Endothelial cell (in vitro differentiated cells): ENCODE data around the gene ADAM30. TPM values are rescaled to one million over a fixed set of nuclear protein-coding genes. Genes with fewer than 3 reads are reported as not detected.

Experiments
- DNase-seq: peaks from one replicate; pipeline ENCODE4 v3.0.0; 2021; ENCODE audit warnings: low spot score
- H3K27ac Mint-ChIP-seq: one replicate; pipeline ENCODE4 v1.8.0; 2021; ENCODE audit warnings: mixed read lengths, inconsistent platforms; ENCODE audit not compliant: unreplicated experiment
- H3K27me3 Mint-ChIP-seq: one replicate; pipeline ENCODE4 v1.8.0; 2021; ENCODE audit warnings: mild to moderate bottlenecking, moderate library complexity, mixed read lengths, inconsistent platforms; ENCODE audit not compliant: unreplicated experiment
- H3K36me3 Mint-ChIP-seq: one replicate; pipeline ENCODE4 v1.8.0; 2021; ENCODE audit warnings: mild to moderate bottlenecking, low read depth, mixed read lengths, inconsistent platforms; ENCODE audit not compliant: unreplicated experiment
- H3K4me1 Mint-ChIP-seq: one replicate; pipeline ENCODE4 v1.8.0; 2021; ENCODE audit warnings: mild to moderate bottlenecking, mixed read lengths, inconsistent platforms; ENCODE audit not compliant: unreplicated experiment
- H3K4me3 Mint-ChIP-seq: one replicate; pipeline ENCODE4 v1.8.0; 2021; ENCODE audit warnings: mild to moderate bottlenecking, mixed read lengths, inconsistent platforms; ENCODE audit not compliant: unreplicated experiment
- H3K9me3 Mint-ChIP-seq: one replicate; pipeline ENCODE4 v1.8.0; 2021; ENCODE audit warnings: mixed read lengths, inconsistent platforms; ENCODE audit not compliant: unreplicated experiment
- CTCF ChIP-seq: fragments of 200-600 bp; sonication (generic); IDR thresholded peaks from one replicate; pipeline ENCODE4 v1.5.0; 2021; ENCODE audit warnings: antibody characterized with exemption; ENCODE audit not compliant: unreplicated experiment
- long read RNA-seq: library from polyadenylated mRNA; unstranded; transcript quantifications from one replicate; pipeline ENCODE4 v2.0.0, GENCODE V29; 2020; ENCODE audit not compliant: unreplicated experiment
- total RNA-seq: library from RNA; stranded (reverse); fragmentation: NEBNext Ultra II Directional; extraction: Animal tissue kit (Norgen Biotek cat#: 25700); gene quantifications from one replicate; pipeline ENCODE4 v1.2.1, GENCODE V29; 2021; ENCODE audit not compliant: unreplicated experiment

Gene ADAM30
- not detected for total RNA-seq
- long read RNA-seq = 0 reads

DNA sequence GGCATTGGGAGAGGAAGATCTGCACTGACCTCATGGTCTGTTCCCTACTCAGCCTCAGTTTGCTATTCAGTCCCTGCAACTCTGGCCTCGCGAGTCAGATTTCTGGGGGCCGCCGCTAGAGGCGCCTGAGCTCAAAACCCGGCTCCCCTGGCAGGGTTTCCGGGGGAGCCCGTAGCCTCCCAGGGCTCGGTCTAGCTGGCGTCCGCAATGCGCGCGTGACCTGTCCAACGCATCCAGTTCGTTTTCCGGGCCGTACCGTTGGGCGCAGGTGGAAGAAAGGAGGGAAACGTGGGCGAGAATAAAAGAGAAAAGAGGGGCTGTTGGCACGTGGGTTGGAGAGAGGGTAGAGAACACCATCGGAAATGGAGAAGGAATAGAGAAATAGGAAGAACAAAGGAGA is at the start of gene ADAM30:
Gene ADAM30 (minus strand): TSS at position 213 of the 400 bp plus-strand sequence. CDS start 179 bp downstream, at position 34.
- no peaks in the 10 kb centered on the region for H3K9me3 Mint-ChIP-seq
- no peak within 1 kb of the TSS for H3K4me3 Mint-ChIP-seq
- no peaks in the 10 kb centered on the region for H3K36me3 Mint-ChIP-seq
- no peak within 1 kb of the TSS for H3K27ac Mint-ChIP-seq
- peak; percentile 40 for TF ChIP-seq CTCF
- no peaks in the 10 kb centered on the region for H3K27me3 Mint-ChIP-seq
- no peak for DNase-seq
- peaks cover 17% of the 10 kb centered on the region for H3K4me1 Mint-ChIP-seq

DNA sequence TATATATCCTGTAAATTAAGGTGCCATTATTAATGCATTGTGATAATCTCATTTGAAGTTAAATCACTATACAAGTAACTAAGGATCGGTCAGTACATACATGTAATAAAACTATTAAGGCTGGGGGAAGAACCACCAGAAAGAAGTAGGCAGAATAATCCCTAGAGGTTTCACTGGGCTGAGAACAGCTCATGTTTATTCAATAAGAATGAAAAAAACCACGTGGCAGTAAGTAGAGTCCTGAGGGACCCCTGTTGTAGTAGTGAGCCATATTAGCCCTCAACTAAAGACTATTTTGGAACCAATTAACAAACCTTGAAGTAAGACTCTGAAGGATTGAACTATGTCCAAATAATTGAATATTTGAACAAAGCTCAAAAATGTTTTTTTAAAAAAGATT is 46.9 kb upstream of the ADAM30 start:
- Mint-ChIP-seq H3K9me3 (no peaks in the 10 kb centered on the region), H3K4me1 (no peaks in the 10 kb centered on the region), H3K36me3 (no peaks in the 10 kb centered on the region), H3K27ac (no peak overlapping the region), H3K4me3 (no peak overlapping the region), H3K27me3 (no peaks in the 10 kb centered on the region)
- DNase-seq = no peak
- TF ChIP-seq CTCF = no peak

DNA sequence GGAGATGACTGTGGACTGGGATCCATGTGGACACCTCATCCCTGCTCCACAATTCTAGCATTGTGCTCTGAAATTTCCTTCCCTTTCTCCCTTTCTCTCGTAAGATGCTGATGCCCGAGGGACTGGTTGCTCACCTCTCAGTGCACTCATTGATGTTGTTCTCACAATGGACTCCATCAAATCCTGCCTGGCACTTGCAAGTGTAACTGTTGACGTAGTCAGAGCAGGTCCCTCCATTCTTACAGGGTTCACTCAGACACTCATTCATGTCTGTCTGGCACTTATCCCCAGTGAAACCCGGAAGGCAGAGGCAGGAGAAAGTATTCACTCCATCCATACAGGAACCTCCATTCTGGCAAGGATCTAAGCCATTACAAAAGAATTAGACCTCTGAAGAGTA is 45.1 kb upstream of the ADAM30 start:
- no peak for TF ChIP-seq CTCF
- H3K27me3 Mint-ChIP-seq = peaks cover 2% of the 10 kb centered on the region
- H3K4me1 Mint-ChIP-seq = no peaks in the 10 kb centered on the region
- H3K27ac Mint-ChIP-seq = no peak overlapping the region
- peaks cover 4% of the 10 kb centered on the region for H3K36me3 Mint-ChIP-seq
- no peaks in the 10 kb centered on the region for H3K9me3 Mint-ChIP-seq
- no peak for DNase-seq
- no peak overlapping the region for H3K4me3 Mint-ChIP-seq

GRCh38 chr1:119940697-119941096 is 44.4 kb upstream of the ADAM30 start:
- H3K27ac Mint-ChIP-seq = no peak overlapping the region
- no peak overlapping the region for H3K4me3 Mint-ChIP-seq

DNA sequence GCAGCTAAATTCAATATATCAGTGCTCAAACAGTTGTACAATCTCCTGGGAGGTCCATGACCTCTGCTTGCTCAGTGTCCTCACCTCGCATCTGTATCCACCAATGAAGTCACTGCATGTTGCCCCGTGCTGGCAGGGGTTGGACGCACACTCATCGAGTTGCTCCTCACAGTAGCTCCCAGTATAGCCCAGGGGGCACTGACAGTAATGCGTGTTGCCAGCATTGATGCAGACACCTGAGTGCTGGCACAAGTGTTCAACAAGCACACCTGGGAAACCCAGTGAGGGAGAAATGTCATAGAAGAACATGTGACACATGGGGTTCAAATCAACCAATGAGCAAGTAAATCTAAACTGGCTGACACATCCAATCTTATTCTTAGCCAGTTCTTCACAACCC is 40.9 kb upstream of the ADAM30 start:
- Mint-ChIP-seq H3K36me3 (peaks cover 4% of the 10 kb centered on the region), H3K27ac (no peak overlapping the region), H3K4me1 (no peaks in the 10 kb centered on the region), H3K27me3 (peaks cover 2% of the 10 kb centered on the region), H3K4me3 (no peak overlapping the region), H3K9me3 (no peaks in the 10 kb centered on the region)
- no peak for TF ChIP-seq CTCF
- no peak for DNase-seq

More at GRCh38 chr1:119940697-119941096, 44.4 kb upstream of the ADAM30 start:
- Mint-ChIP-seq H3K27me3 (peaks cover 2% of the 10 kb centered on the region), H3K36me3 (peaks cover 4% of the 10 kb centered on the region), H3K4me1 (no peaks in the 10 kb centered on the region), H3K9me3 (no peaks in the 10 kb centered on the region)
- DNase-seq = no peak
- TF ChIP-seq CTCF = no peak
